Measurements from ENCODE around the gene PCLO.

GRCh38 chr7:83178796-83179195, 16.1 kb upstream of the PCLO start:
- TF ChIP-seq POLR2A (IDR thresholded peaks at IDR 0.05; ENCODE audit: low read depth, low read length) (no peak), POU2F2 (IDR thresholded peaks at IDR 0.05; ENCODE audit: low read depth, low read length) (no peak), POLR2AphosphoS5 (IDR thresholded peaks at IDR 0.05; ENCODE audit: low read depth, low read length) (no peak), TAF1 (IDR thresholded peaks at IDR 0.05; ENCODE audit: low read depth, low read length) (no peak), SPI1 (IDR thresholded peaks at IDR 0.05; ENCODE audit: low read depth, low read length) (no peak)

Data from GM12891 (cell line).